Esophagus muscularis mucosa (tissue), 3 donors: ENCODE measurements around the gene CCDC122.

ENCODE experiments used
- CTCF ChIP-seq, 3 experiments: fragments of 200-600 bp in 2 of 3; fragments of 450-650 bp in 1 of 3; sonication (generic) in 2 of 3; IDR thresholded peaks; one replicate each; pipeline ENCODE4 v1.5.1; 2017 to 2019; ENCODE audit warnings: antibody characterized with exemption in 3 of 3, mild to moderate bottlenecking in 2 of 3, moderate library complexity in 1 of 3
- POLR2A ChIP-seq: fragments of 450-650 bp; IDR thresholded peaks from one replicate; pipeline ENCODE4 v1.6.1; 2017; ENCODE audit warnings: antibody characterized with exemption, moderate library complexity, mild to moderate bottlenecking, low read depth
- POLR2AphosphoS5 ChIP-seq, 2 donors: sonication (generic); formaldehyde crosslinking; IDR thresholded peaks; one replicate each; pipeline ENCODE4 v1.6.1; 2017; ENCODE audit warnings: antibody characterized with exemption in 2 of 2

- TF ChIP-seq CTCF (IDR thresholded peaks at IDR 0.05) (peak in 1 of 3 experiments; percentile 6), POLR2A (no peak), POLR2AphosphoS5 (IDR thresholded peaks at IDR 0.05) (no peak)
Measured at GRCh38 chr13:43880214-43880855, 795 bp upstream of the CCDC122 start.
